Stimulated activated CD8-positive, alpha-beta memory T cell treated with anti-CD3 and anti-CD28 coated beads, Interleukin-4, amount 100 ng/mL, for 48 hours (primary cell): ENCODE data around the gene MPRIP.
"Not testable (repeated sequence)": the region's sequence is repeated elsewhere in the genome, so short reads cannot be mapped to it uniquely, and the experiment has no call there.

Experiments used
- DNase-seq: peaks from one replicate; pipeline ENCODE4 v3.0.0-alpha.2; 2020

MPRIP gene, protein sequence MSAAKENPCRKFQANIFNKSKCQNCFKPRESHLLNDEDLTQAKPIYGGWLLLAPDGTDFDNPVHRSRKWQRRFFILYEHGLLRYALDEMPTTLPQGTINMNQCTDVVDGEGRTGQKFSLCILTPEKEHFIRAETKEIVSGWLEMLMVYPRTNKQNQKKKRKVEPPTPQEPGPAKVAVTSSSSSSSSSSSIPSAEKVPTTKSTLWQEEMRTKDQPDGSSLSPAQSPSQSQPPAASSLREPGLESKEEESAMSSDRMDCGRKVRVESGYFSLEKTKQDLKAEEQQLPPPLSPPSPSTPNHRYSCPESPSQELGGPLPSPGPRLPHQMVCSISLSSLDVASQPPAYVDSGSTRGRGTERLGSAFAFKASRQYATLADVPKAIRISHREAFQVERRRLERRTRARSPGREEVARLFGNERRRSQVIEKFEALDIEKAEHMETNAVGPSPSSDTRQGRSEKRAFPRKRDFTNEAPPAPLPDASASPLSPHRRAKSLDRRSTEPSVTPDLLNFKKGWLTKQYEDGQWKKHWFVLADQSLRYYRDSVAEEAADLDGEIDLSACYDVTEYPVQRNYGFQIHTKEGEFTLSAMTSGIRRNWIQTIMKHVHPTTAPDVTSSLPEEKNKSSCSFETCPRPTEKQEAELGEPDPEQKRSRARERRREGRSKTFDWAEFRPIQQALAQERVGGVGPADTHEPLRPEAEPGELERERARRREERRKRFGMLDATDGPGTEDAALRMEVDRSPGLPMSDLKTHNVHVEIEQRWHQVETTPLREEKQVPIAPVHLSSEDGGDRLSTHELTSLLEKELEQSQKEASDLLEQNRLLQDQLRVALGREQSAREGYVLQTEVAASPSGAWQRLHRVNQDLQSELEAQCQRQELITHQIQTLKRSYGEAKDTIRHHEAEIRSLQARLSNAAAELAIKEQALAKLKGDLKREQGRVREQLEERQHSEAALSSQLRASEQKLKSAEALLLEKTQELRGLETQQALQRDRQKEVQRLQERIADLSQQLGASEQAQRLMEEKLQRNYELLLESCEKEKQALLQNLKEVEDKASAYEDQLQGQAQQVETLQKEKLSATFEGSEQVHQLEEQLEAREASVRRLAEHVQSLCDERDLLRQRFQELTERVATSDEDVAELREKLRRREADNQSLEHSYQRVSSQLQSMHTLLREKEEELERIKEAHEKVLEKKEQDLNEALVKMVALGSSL (N-terminal part only)

DNA sequence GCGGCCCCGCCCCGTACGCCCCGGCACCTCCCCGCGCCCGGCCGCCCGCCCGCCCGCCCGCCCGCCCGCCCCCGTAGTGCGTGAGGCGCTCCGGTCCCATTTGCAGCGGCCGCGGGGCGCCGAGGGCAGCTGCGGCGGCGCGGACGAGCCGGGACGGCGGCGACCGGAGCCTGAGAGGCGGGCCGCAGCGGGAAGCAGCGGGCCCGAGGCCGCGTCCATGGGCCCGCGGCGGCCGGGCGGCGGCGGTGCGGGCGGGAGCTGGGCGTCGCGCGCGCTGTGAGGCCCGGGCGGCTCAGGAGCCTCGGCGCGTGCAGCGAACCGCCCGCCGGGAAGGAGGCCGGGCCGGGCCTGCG is at the start of gene MPRIP:
Gene MPRIP (plus strand): TSS at position 74 of the 353 bp plus-strand sequence. CDS start 392 bp downstream, outside the sequence.
- no peak for DNase-seq

DNA sequence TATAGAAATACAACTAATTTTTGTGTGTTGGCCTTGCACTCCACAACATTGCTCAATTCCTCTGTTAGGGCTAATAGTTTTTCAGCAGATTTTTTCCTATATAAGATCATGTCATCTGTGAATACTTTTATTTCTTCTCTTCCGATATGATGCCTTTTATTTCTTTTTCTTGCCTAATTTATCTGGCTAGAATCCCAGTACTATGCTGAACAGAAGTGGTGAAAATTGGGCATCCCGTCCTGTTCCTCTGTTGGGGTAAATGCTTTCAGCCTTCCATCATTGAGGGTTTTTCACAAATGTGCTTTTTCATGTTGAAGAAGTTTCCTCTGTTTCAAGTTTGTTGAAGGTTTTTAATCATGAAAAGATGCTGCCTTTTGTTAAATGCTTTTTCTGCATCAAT is 47.6 kb upstream of the MPRIP start:
- no peak for DNase-seq

DNA sequence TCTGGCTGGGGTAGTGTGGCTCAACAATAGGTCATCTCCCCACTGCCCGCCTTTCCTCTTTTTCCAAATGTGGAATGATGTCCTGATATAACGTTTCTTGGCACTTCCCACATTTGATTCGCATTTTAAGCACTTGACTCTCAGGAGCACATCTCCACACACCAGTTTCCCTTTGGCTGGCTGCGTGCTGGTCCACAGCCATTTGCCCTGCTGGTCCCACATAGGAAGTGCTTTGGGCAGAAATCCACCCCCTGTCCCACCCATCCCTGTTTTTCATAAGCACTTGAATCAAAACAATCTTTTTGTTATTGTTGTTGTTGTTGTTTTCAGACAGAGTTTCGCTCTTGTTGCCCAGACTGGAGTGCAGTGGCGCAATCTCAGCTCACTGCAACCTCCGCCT is 46.3 kb upstream of the MPRIP start:
- no peak for DNase-seq

DNA sequence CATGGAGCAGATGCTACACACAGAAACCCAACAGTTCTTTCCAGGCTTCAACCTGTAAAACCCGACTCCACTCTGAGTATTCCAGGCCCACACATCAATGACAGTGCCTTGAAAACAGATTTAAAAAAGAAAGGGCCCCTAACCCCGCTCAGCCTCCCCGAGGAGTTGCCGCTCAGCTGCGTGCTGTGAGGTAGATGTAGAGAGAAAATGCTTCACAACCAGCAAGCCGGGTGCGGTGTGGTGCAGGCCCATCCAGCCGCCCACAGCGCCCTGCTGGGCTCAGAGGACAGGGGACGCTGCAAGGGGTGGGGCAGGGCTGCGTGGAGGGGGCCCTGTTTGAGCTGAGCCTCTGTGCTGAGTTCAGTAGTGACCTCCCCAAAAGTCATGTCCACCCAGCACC is 45.5 kb upstream of the MPRIP start:
- not testable (repeated sequence) for DNase-seq

DNA sequence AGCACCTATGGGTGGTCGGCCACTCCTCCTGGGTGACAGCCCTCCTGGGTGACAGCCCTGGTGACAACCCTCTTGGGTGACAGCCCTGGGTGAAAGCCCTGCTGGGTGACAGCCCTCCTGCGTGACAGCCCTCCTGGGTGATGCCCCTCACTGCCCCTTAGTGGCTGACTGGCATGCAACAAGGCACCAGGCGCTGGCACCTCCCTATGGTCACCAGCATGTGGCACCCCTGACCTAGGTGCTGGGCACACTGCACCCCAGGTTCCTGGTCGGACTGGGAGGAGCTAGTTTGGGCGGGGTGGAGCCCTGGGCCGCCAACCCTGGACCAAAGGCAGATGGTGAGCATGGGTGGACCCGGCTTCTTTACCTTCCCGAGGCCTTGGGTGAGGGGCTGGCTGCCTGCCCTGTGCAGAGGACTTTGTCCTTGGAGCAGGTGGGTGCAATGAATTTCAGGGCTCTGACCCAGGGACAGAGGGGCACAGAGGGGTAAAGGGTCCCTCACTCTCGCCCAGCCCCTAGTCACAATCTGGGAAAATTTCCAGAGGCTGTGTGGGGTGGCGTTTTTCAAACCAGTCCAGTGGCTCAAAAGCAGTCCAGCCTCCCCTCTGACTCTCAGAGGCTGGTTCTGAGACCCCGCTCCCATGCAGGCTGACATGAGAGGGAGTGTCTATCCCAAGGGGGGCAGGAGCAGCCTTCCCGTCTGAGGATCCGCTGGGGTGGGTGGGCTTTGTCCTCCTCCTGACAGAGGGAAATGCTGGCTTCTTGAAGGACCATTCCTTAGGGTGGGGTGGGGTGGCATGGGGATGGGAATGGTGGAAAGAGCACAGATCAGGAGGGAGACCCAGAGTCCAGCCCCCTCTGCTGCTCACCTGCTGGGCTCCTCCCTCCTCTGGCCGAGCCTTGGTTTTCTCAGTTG is 44.5 kb upstream of the MPRIP start:
- no peak for DNase-seq

DNA sequence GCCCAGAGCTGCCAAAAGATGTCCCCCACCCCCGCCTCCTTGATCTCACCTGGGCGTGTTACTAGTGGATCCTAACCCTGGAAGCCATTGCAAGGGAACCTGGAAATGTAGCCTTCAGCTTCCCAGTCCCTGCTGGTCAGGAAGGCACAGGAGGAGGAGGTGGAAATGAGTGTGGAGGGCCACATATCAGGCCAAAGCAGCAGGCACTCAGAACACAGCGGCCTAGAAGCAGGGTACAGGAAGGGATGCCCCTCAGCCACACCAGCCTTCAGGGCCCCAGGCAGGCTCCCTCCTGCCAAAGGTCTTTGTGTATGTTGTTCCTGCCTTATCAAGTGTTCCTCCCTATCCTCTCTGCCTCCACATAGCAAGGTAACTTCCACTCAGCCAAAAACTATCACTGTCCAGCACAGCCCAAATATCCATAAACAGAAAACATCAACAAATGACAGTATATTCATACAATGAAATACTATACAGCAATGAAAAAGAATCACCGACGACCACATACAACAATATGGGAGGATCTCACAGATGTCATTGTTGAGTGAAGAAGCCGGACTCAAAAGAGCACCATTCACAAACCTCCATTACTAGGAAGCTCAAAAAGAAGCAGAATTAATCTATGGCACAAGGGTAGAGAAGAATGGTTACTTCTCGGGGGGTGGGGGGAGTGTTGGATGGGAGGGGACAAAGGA is 42.2 kb upstream of the MPRIP start:
- no peak for DNase-seq

DNA sequence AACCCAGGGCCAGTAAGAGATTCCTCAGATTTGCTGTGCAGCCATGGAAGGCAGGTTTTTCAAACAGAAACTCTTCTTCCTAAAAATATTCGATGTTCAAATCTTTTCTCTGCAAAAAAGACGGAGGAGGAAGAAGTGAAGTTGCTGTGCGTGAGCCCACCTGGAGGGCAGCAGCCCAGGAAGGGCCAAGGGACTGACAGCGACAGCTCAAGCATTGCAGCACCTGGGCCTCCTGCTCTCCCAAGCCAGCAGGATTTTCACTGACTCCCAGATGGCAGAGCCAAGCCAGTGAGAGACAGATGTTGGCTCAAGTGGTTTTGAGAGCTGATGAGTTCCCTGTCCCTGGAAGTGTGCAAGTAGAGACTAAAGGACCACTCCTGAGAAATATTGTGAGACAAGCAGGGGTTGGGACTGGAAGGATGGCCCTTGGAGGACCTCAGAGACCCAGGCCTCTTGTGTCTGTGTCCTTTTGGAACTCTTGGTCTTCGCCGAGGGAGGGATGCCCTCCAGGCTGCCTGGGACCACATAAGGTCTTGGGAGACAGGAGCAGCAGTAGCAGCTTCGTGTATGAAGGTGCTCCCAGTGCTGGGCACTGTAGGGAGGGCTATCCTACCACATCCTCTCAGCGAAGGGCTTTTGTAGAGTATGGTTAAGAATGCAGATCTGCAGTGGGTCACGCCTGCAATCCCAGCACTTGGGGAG is 41.0 kb upstream of the MPRIP start:
- no peak for DNase-seq

DNA sequence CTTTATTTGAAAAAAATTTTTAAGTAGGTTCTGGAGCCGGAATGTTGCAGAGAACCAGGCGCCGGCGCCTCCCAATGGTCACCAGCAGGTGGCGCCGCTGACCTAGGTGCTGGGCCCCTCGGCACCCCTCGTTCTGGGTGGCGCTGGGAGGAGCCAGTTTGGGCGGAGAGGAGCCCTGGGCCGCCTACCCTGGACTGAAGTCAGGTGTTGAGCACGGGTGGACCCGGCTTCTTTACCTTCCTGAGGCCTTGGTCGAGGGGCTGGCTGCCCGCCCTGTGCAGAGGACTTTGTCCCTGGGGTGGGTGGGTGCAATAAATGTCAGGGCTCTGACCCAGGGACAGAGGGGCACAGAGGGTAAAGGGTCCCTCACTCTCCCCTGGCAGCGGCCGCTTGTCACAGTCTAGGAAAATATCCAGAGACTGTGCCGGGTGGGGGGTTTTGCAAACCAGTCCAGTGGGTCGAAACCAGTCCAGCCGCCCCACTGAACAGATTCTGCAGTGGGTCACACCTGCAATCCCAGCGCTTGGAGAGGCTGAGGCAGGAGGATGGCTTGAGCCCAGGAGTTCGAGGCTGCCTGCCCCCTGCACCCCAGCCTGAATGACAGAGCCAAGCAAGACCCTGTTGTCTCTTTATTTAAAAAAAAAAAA is 40.3 kb upstream of the MPRIP start:
- DNase-seq = peak; percentile 89

DNA sequence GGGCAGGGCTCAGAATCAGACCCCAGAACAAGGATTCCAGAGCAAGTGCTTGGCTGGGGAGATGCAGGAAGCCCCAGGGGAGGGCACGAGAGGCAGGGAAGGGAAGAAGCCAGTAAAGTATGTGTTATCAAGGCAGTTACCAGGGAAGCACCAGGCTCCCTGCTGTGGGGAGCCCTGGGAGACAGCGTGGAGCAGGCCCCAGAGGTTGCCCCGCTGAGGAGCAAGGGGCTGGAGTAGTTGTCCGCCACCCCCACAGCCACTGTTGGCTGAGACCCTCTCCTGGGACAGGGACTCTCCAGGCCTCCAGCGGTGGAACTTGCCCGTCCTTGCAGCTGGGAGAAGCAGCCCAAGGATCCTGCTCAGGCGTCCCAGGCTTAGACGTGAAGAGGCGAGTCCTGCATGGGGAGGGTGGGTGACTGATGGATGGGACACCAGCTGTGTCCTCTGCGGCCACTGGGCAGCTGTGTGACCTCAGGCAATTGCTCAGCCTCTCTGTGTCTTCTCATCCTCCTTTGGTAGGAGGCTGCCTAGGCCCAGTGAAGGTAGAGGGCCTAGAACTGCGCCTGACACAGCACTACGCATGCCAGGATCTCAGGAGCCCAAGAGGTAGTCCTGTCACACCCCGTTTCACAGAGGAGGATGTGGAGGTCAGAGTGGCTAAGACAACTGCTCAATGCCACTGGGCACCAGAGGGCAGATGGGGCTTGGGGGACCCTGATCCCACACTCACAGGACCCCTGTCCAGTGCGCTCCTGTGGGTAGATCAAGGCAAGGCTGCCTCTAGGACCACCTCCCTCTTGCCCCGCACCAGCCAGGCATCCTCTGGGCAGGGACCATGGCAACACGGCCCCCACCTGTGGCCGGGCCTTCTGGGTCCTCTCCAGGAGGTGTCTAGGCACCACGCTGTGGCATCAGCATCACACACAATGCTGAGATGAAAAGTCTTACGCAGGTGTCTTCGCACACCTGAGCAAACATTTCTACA is 39.2 kb upstream of the MPRIP start:
- not testable (repeated sequence) for DNase-seq

DNA sequence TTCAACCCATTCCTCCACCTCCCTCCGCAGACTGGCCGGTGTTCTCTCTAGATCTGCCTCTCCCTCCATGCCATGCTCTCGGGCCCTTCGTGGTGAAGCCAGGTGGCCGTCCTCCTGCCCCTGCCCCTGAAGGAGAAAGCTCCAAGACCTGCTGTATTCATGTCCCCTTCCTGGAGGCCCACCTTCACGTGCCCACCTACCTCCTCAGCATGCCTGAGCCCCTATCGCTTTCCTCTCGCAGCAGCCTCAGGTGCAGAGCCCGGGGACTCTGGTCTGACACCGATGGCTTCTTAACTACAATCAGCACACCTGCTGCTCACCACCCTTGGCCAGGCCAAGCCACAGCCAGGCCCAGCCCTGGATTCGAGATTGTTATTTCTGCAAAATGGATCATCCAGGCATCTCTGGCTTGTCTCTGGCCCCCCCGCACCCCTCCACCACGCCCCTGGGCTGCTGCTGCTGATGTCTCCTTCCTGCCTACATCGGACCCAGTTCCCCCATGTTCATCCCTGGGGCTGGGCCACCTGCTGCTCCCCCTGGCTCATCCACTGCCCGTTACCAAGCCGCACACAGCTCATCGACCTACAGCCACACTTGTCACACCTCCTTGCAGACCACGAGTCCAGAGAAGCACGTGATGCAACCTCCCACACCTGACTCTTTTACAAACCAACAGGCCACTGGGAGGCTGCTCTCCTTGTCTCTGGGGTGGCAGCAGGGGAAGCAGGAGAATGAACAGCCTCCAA is 37.8 kb upstream of the MPRIP start:
- no peak for DNase-seq

DNA sequence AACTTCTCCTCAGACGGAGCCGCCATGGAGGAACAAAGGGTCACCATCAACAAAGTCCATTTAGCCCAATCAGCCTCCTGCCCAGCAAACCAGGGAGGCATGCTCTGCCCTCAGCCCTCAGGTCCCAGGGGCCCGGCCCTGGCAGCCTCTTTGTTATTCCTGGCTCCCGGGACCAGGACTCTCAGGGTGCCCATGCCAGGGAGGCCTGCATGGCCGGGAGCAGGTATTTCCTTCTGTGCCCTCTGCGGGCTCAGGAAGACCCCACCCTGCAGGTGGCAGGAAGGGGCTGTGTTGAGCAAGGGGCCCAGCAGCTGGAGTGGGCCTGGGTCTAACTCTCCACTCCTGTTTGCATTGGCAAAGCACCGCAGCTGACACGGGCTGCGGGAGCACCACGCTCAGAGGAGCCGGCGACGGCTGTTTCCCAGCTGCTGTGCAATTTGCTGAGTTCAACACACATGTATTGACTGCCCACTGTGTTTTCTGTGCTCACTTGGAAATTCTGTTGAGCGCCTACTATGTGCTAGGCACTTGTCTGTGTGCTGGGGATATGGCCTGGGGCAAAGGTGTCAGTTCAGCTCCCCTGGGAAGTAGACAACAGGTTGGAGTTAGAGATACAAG is 37.2 kb upstream of the MPRIP start:
- DNase-seq = not testable (repeated sequence)

DNA sequence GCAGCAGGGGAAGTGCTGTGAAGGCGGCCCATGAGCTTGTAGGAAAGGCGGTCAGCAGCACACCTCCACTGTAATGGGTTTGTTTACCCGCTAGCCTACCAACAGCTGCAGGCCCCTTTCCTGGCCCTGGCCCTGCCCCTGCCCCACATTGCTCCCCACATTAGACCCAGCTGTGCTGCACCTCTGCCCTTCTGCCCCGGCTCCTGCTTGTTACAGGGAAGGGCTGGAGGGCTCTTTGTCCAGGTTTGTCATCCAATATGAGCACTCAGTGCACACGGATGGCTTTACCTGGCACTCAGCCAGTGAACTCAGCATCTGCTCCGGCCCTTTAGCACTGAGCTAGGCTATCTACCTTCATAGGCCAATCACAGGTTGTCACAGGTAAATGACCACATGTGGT is 34.4 kb upstream of the MPRIP start:
- not testable (repeated sequence) for DNase-seq

DNA sequence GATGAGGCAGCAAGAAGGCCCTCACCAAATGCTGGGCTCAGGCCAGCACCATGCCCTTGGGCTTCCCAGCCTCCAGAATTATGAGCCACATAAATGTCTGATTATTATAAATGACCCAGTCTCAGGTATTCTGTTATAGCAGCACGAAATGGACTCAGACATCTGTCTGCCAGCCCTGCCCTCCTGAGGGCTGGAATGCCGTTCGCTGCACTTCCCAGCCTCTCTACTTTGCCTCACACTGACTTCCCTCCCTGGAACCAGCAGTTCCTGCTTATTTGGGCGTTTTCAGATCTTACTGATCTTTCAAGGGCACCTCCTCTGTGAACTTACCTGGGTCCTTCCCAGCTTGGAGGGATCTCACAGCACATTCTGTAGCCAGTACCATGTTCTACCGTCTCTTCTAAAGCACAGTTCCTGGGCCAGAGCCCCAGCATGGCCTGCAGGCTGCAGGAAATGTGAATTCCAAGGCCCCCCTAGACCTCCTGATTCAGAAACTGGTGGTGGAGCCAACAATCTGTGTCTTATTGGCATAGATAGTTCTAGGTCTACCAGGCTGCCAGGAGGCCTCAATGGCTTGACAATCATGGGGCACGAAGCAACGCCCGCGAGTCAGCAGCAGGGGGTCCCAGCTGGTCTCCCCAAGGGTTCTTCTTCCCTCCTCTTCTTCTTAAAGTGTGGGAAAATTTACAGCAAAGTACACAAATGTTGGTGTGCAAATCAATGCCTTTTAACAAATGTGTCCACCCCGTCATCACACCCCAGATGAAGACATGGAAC is 33.4 kb upstream of the MPRIP start:
- DNase-seq = not testable (repeated sequence)

DNA sequence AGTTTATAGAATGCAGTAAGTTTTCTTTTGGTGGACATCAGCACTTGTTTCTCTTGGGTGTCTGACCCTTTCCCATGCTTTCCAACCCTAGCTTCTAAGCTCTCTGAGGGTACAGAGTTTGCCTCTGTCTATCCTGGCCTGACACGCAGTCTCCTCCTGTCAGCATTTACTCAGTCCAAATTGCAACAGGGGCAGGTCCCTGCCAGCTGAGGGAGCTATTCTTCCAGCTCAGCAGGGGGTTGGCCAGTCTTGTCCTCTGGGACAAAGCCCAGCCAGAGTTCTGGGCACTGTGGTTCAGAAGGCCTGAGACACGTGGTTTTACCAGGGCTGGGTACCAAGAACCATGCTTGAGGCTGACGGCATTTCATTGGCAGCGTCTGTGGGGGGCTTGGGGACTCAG is 32.3 kb upstream of the MPRIP start:
- not testable (repeated sequence) for DNase-seq

DNA sequence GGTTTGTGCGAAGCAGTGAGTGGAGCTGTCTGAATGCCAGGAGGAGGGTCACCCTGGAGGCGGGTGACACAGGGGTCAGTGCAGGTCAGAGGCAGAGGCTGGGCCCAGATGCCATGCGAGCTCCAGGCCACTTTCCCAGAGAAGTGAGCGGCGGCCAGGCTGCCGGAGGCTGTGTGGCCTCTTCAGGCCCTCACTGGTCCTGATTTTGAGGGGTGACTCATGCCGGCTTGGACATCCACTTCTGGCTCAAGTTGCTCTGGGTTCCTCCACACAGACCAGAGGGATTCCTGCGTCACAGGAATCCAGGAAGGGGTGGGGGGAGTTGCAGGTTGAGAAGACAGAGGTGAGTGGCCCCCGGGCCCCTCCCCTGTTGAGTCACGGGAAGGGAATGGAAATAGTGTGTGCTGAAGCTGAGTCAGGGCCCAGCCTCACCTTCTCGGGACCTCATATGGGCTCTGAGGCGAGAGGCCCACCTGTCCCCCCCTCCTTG is 31.7 kb upstream of the MPRIP start:
- DNase-seq = not testable (repeated sequence)

DNA sequence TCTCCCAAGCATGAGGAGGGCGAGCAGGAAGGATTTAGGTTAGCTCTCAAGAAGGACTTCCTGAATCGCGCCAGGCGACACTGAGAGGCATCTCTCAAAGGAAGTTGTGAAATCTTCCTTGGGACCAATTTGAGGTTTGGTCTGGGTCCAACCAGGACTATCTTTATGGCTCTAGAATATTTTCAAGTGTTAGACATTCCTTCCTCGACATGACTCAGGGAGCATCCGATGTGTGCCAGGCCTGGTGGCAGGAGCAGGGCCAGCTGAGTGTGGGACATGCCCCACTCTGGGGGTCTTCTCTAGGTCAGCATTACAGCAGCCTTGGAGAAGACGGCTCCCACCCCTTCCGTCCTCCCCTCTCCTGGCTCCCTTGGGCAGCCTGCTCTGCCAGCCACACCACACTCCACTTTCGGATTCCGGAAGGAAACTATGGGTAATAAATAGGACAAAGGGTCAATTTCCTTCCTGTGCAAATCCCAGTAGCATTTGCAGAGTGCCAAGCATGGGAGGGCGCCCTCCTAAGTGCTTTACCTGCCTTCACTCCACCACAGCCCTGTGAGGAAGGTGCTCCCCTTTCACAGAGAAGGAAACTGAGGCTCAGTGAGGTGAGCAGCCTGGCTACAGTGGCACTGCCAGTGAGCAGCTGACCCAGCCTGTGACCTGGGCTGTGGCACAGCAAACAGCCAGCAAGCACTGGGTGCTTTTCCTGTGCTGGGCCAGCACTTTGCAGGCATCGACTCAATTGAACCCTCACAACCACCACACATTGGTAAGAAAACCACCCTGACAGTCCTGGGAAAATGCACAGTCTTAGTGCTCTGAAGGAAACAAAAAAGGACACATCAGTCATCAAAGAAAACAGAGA is 31.0 kb upstream of the MPRIP start:
- DNase-seq = not testable (repeated sequence)
